ENCODE data around the gene FAM53B. TPM values are rescaled to one million over a fixed set of nuclear protein-coding genes. Genes with fewer than 3 reads are reported as not detected.

The FAM53B gene
- total RNA-seq, 1 experiment from 2014 or later: 9.8 TPM

- Histone ChIP-seq H3K27ac (no peak overlapping the region), H3K9me3 (ENCODE audit: insufficient read depth, low read depth) (no peaks in the 10 kb centered on the region), H3K4me3 (no peak overlapping the region), H3K4me2 (no peak overlapping the region), H3F3A (ENCODE audit: insufficient read depth, low read depth) (peaks cover 13% of the 10 kb centered on the region; the same call in 1 of the 2 replicates), H3K4me1 (replicated peaks; ENCODE audit: insufficient read depth) (peaks cover 29% of the 10 kb centered on the region), H3K36me3 (ENCODE audit: low read depth) (no peaks in the 10 kb centered on the region), H4K20me1 (ENCODE audit: insufficient read depth) (no peaks in the 10 kb centered on the region; the same call in 1 of the 2 replicates), H3K27me3 (ENCODE audit: insufficient read depth, low read depth) (no peaks in the 10 kb centered on the region), H2AFZ (no peak overlapping the region), H3K79me2 (ENCODE audit: low read depth) (no peaks in the 10 kb centered on the region), H3K9me2 (ENCODE audit: insufficient read depth) (no peaks in the 10 kb centered on the region)
- no TSS peak for BruUV-seq (replicated peaks)
- no peak for TF ChIP-seq CTCF (conservative IDR thresholded peaks at IDR 0.05)
- no peak for TF ChIP-seq EZH2 (IDR thresholded peaks at IDR 0.05; ENCODE audit: low read depth)
- POLR2A ChIA-PET (ENCODE audit: unreplicated experiment): no interaction called here
- CTCF ChIA-PET: interaction anchor here (0.5 kb wide), 1 partner anchor 359 kb away, joined by 3 read pairs; no protein-coding TSS in a partner anchor
- DNase-seq: no peak
- intact Hi-C loops (cut with micrococcal nuclease; ENCODE audit: unreplicated experiment): no loop called here
Measured at GRCh38 chr10:124624466-124624865, 119.7 kb downstream of the FAM53B start.

- ChIA-PET CTCF (interaction anchor here (0.5 kb wide), 1 partner anchor 360 kb away, joined by 3 read pairs; no protein-coding TSS in a partner anchor), POLR2A (ENCODE audit: unreplicated experiment) (no interaction called here)
- Histone ChIP-seq H2AFZ (no peak overlapping the region), H3K4me3 (no peak overlapping the region), H3K4me1 (replicated peaks; ENCODE audit: insufficient read depth) (peaks cover 29% of the 10 kb centered on the region), H3K27me3 (ENCODE audit: insufficient read depth, low read depth) (no peaks in the 10 kb centered on the region), H3F3A (ENCODE audit: insufficient read depth, low read depth) (peaks cover 13% of the 10 kb centered on the region; the same call in 1 of the 2 replicates), H3K27ac (no peak overlapping the region), H3K36me3 (ENCODE audit: low read depth) (no peaks in the 10 kb centered on the region), H3K4me2 (no peak overlapping the region), H3K9me3 (ENCODE audit: insufficient read depth, low read depth) (no peaks in the 10 kb centered on the region), H4K20me1 (ENCODE audit: insufficient read depth) (no peaks in the 10 kb centered on the region; the same call in 1 of the 2 replicates), H3K79me2 (ENCODE audit: low read depth) (no peaks in the 10 kb centered on the region), H3K9me2 (ENCODE audit: insufficient read depth) (no peaks in the 10 kb centered on the region)
- no TSS peak for BruUV-seq (replicated peaks)
- intact Hi-C loops (cut with micrococcal nuclease; ENCODE audit: unreplicated experiment): no loop called here
- DNase-seq: no peak
- TF ChIP-seq CTCF (conservative IDR thresholded peaks at IDR 0.05) (no peak), EZH2 (IDR thresholded peaks at IDR 0.05; ENCODE audit: low read depth) (no peak)
Measured at GRCh38 chr10:124624006-124624405, 120.2 kb downstream of the FAM53B start.

GRCh38 chr10:124622866-124623536 is 121.2 kb downstream of the FAM53B start:
- Histone ChIP-seq H3K9me3 (ENCODE audit: insufficient read depth, low read depth) (no peaks in the 10 kb centered on the region), H4K20me1 (ENCODE audit: insufficient read depth) (no peaks in the 10 kb centered on the region; the same call in 1 of the 2 replicates), H3F3A (ENCODE audit: insufficient read depth, low read depth) (peaks cover 13% of the 10 kb centered on the region; the same call in 1 of the 2 replicates), H3K36me3 (ENCODE audit: low read depth) (no peaks in the 10 kb centered on the region), H3K9me2 (ENCODE audit: insufficient read depth) (no peaks in the 10 kb centered on the region), H3K4me3 (no peak overlapping the region), H3K4me2 (no peak overlapping the region), H3K27ac (no peak overlapping the region), H3K79me2 (ENCODE audit: low read depth) (no peaks in the 10 kb centered on the region), H2AFZ (no peak overlapping the region), H3K27me3 (ENCODE audit: insufficient read depth, low read depth) (no peaks in the 10 kb centered on the region), H3K4me1 (replicated peaks; ENCODE audit: insufficient read depth) (peaks cover 26% of the 10 kb centered on the region)
- no peak for DNase-seq
- intact Hi-C loops (cut with micrococcal nuclease; ENCODE audit: unreplicated experiment): no loop called here
- CTCF ChIA-PET: no interaction called here
- no TSS peak for BruUV-seq (replicated peaks)
- no peak for TF ChIP-seq CTCF (conservative IDR thresholded peaks at IDR 0.05)
- no peak for TF ChIP-seq EZH2 (IDR thresholded peaks at IDR 0.05; ENCODE audit: low read depth)
- POLR2A ChIA-PET (ENCODE audit: unreplicated experiment): no interaction called here
